Liver (tissue), 9 donors: ENCODE data around the gene RAB17. TPM values are rescaled to one million over a fixed set of nuclear protein-coding genes. Genes with fewer than 3 reads are reported as not detected.

Experiments
- DNase-seq: peaks from one replicate; pipeline ENCODE4 v3.0.0-alpha.2; 2017; ENCODE audit warnings: low spot score
- H3K27ac ChIP-seq, 2 donors: one replicate each; pipeline ENCODE4 v1.7.0; 2013; ENCODE audit warnings: inconsistent platforms in 2 of 2, low read length in 2 of 2, control low read depth in 1 of 2, low read depth in 1 of 2, mild to moderate bottlenecking in 1 of 2
- H3K27me3 ChIP-seq, 4 donors: one replicate each; pipeline versions ENCODE4 v1.6.1 to v1.7.0; 2013; ENCODE audit warnings: low read length in 3 of 4, inconsistent platforms in 1 of 4, mild to moderate bottlenecking in 1 of 4, moderate library complexity in 1 of 4; ENCODE audit not compliant: control insufficient read depth in 4 of 4, insufficient read depth in 4 of 4
- H3K36me3 ChIP-seq, 4 donors: one replicate each; pipeline versions ENCODE4 v1.6.1 to v1.7.0; 2013; ENCODE audit warnings: low read length in 3 of 4, mild to moderate bottlenecking in 3 of 4, low read depth in 1 of 4, moderate library complexity in 1 of 4; ENCODE audit not compliant: control insufficient read depth in 4 of 4, insufficient read depth in 3 of 4
- H3K4me1 ChIP-seq, 4 donors: one replicate each; pipeline versions ENCODE4 v1.6.1 to v1.7.0; 2013; ENCODE audit warnings: low read length in 3 of 4, mild to moderate bottlenecking in 3 of 4, moderate library complexity in 1 of 4; ENCODE audit not compliant: control insufficient read depth in 4 of 4, insufficient read depth in 4 of 4
- H3K4me3 ChIP-seq, 3 donors: one replicate each; pipeline versions ENCODE4 v1.6.1 to v1.7.0; 2013; ENCODE audit warnings: low read length in 3 of 3, control low read depth in 1 of 3, low read depth in 1 of 3, mild to moderate bottlenecking in 1 of 3
- H3K9ac ChIP-seq, 2 donors: one replicate each; pipeline ENCODE4 v1.7.0; 2013; ENCODE audit warnings: low read length in 2 of 2, mild to moderate bottlenecking in 2 of 2, moderate library complexity in 2 of 2, control low read depth in 1 of 2, low read depth in 1 of 2
- H3K9me3 ChIP-seq, 4 donors: one replicate each; pipeline versions ENCODE4 v1.6.1 to v1.7.0; 2013; ENCODE audit warnings: low read length in 3 of 4; ENCODE audit not compliant: control insufficient read depth in 4 of 4
- ATF3 ChIP-seq: IDR thresholded peaks from 2 replicates; pipeline ENCODE4 v1.6.1; 2016; ENCODE audit warnings: antibody characterized with exemption
- CTCF ChIP-seq: fragments of 150-350 bp; IDR thresholded peaks from 2 replicates; pipeline ENCODE4 v1.5.1; 2017; ENCODE audit warnings: improper control_type of control experiment, low read depth, low read length; ENCODE audit not compliant: missing input control
- EGR1 ChIP-seq, 2 donors: IDR thresholded peaks; 2 replicates each; pipeline ENCODE4 v1.6.1; 2016 to 2018; ENCODE audit warnings: antibody characterized with exemption in 2 of 2, low read depth in 2 of 2
- FOXA1 ChIP-seq: IDR thresholded peaks from 2 replicates; pipeline ENCODE4 v1.6.1; 2016; ENCODE audit warnings: antibody characterized with exemption
- GABPA ChIP-seq, 2 donors: IDR thresholded peaks in 1 of 2; conservative IDR thresholded peaks in 1 of 2; 2 replicates each; pipeline ENCODE4 v1.6.1; 2016; ENCODE audit warnings: antibody characterized with exemption in 2 of 2, mild to moderate bottlenecking in 1 of 2, moderate library complexity in 1 of 2
- HNF4A ChIP-seq, 2 donors: conservative IDR thresholded peaks; 2 replicates each; pipeline ENCODE4 v1.6.1; 2016; ENCODE audit warnings: antibody characterized with exemption in 2 of 2, mild to moderate bottlenecking in 2 of 2
- HNF4G ChIP-seq: IDR thresholded peaks from 2 replicates; pipeline ENCODE4 v1.6.1; 2016; ENCODE audit warnings: antibody characterized with exemption
- JUND ChIP-seq, 2 donors: IDR thresholded peaks; 2 replicates each; pipeline ENCODE4 v1.6.1; 2016; ENCODE audit warnings: antibody characterized with exemption in 2 of 2
- NR2F2 ChIP-seq: IDR thresholded peaks from 2 replicates; pipeline ENCODE4 v1.6.1; 2016; ENCODE audit warnings: antibody characterized with exemption
- RAD21 ChIP-seq, 2 donors: IDR thresholded peaks; 2 replicates each; pipeline ENCODE4 v1.6.1; 2016; ENCODE audit warnings: antibody characterized with exemption in 2 of 2, mild to moderate bottlenecking in 2 of 2
- REST ChIP-seq: IDR thresholded peaks from 2 replicates; pipeline ENCODE4 v1.6.1; 2016; ENCODE audit warnings: antibody characterized with exemption, mild to moderate bottlenecking
- RXRA ChIP-seq, 2 donors: IDR thresholded peaks; 2 replicates each; pipeline ENCODE4 v1.6.1; 2017 to 2018; ENCODE audit warnings: antibody characterized with exemption in 2 of 2, mild to moderate bottlenecking in 1 of 2
- SP1 ChIP-seq: IDR thresholded peaks from 2 replicates; pipeline ENCODE4 v1.6.1; 2018; ENCODE audit warnings: antibody characterized with exemption, mild to moderate bottlenecking
- TAF1 ChIP-seq: conservative IDR thresholded peaks from 2 replicates; pipeline ENCODE4 v1.6.1; 2016; ENCODE audit warnings: antibody characterized with exemption, mild to moderate bottlenecking
- YY1 ChIP-seq: IDR thresholded peaks from 2 replicates; pipeline ENCODE4 v1.6.1; 2016; ENCODE audit warnings: antibody characterized with exemption, mild to moderate bottlenecking
- WGBS: extraction: QIAGEN DNeasy Blood & Tissue Kit; methylation state at CpG from one replicate; pipeline ENCODE4 v1.1.7; 2013; 5-methylcytosine and 5-hydroxymethylcytosine counted together
- polyA plus RNA-seq, 2 donors: library from polyadenylated mRNA; stranded (reverse) in 1 of 2; unstranded in 1 of 2; fragments of 200-250 nt in 1 of 2; fragments of >200 nt in 1 of 2; fragmentation: Nextera tagmentation in 1 of 2; extraction: Ambion mirVana in 1 of 2; gene quantifications; one replicate each; pipeline versions ENCODE4 v1.2.1 to v1.2.3, GENCODE V29; 2013 to 2015
- total RNA-seq, 2 donors: library from RNA; depleted of rRNA; stranded (reverse); fragments of >200 nt; gene quantifications; one replicate each; pipeline ENCODE4 v1.2.3, GENCODE V29; 2014
- TF ChIP-seq, protein P1 (sequence below): IDR thresholded peaks from 2 replicates; pipeline ENCODE4 v1.6.1; 2016; ENCODE audit warnings: antibody characterized with exemption
- TF ChIP-seq, protein P2 (sequence below): IDR thresholded peaks from 2 replicates; pipeline ENCODE4 v1.6.1; 2016; ENCODE audit warnings: antibody characterized with exemption
- donor health status: healthy.
- donor health status: healthy.
- donor health status: healthy.
- donor health status: healthy.
- donor health status: healthy.

The RAB17 gene
- total and polyA plus RNA-seq, 4 donors: 17.8 to 96.5 (median 74.9) TPM

DNA sequence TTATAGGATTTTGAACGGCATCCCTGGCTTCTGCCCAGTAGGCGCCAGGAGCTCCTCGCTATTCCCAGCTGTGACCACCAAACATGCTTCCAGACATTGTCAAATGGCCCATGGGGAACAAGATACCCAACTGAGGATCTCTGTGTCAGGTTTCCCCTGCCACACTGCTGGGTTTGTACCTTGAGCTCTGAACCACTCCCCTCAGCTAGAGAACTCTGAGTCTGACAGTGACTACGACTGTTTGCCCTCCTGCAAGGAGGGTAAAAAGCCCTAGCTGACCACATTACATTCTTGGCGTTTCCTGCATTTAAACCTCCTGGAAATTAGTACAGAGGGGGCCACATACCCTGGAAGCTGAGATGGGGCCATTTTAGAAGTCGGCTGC lies 49.3 kb upstream of the RAB17 start:
- Histone ChIP-seq H3K27ac (no peak overlapping the region), H3K27me3 (no peaks in the 10 kb centered on the region), H3K9me3 (no peaks in the 10 kb centered on the region), H3K9ac (no peak overlapping the region), H3K4me1 (no peaks in the 10 kb centered on the region), H3K4me3 (no peak overlapping the region), H3K36me3 (no peaks in the 10 kb centered on the region)
- TF ChIP-seq REST: no peak
- no peak for TF ChIP-seq YY1
- TF ChIP-seq HNF4G: no peak
- no peak for TF ChIP-seq RXRA (IDR thresholded peaks at IDR 0.05)
- no peak for TF ChIP-seq TAF1
- TF ChIP-seq, protein P1, sequence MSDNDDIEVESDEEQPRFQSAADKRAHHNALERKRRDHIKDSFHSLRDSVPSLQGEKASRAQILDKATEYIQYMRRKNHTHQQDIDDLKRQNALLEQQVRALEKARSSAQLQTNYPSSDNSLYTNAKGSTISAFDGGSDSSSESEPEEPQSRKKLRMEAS: no peak
- TF ChIP-seq JUND (IDR thresholded peaks at IDR 0.05): no peak
- no peak for TF ChIP-seq NR2F2
- no peak for TF ChIP-seq GABPA (IDR thresholded peaks at IDR 0.05 in 1 of 2, conservative IDR thresholded peaks at IDR 0.05 in 1 of 2)
- TF ChIP-seq EGR1 (IDR thresholded peaks at IDR 0.05; ENCODE audit: low read depth in 2 of 2): no peak
- no peak for TF ChIP-seq HNF4A (conservative IDR thresholded peaks at IDR 0.05)
- TF ChIP-seq RAD21 (IDR thresholded peaks at IDR 0.05): no peak
- TF ChIP-seq ATF3: no peak
- TF ChIP-seq FOXA1: no peak
- TF ChIP-seq, protein P2, sequence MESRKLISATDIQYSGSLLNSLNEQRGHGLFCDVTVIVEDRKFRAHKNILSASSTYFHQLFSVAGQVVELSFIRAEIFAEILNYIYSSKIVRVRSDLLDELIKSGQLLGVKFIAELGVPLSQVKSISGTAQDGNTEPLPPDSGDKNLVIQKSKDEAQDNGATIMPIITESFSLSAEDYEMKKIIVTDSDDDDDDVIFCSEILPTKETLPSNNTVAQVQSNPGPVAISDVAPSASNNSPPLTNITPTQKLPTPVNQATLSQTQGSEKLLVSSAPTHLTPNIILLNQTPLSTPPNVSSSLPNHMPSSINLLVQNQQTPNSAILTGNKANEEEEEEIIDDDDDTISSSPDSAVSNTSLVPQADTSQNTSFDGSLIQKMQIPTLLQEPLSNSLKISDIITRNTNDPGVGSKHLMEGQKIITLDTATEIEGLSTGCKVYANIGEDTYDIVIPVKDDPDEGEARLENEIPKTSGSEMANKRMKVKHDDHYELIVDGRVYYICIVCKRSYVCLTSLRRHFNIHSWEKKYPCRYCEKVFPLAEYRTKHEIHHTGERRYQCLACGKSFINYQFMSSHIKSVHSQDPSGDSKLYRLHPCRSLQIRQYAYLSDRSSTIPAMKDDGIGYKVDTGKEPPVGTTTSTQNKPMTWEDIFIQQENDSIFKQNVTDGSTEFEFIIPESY: no peak
- no peak for TF ChIP-seq SP1
- TF ChIP-seq CTCF: no peak
- DNase-seq: no peak
- 89% methylated on average over 6 of the region's 6 CpGs for WGBS
